ENCODE data around the gene PCDHGB6. TPM values are rescaled to one million over a fixed set of nuclear protein-coding genes. Genes with fewer than 3 reads are reported as not detected.

The PCDHGB6 gene
- total and polyA plus RNA-seq, 11 donors = 2.3 to 10.4 (median 6.2) TPM

- peaks cover 0 to 97% (median 18%) of the 10 kb centered on the region in 12 donors for H3K9me3 ChIP-seq
These were observed 33.9 kb downstream of the PCDHGB6 start for GRCh38 chr5:141441571-141442170.

More at GRCh38 chr5:141441571-141442170, 33.9 kb downstream of the PCDHGB6 start:
- Histone ChIP-seq H3K27me3 (no peaks in the 10 kb centered on the region), H3K36me3 (peaks cover 0 to 4% (median 0%) of the 10 kb centered on the region in 9 donors), H3K4me3 (no peak overlapping the region), H3K4me1 (peaks cover 0 to 12% (median 0%) of the 10 kb centered on the region in 12 donors), H3K27ac (no peak overlapping the region)
- peak in 3 of 5 donors; percentile 41 to 71 (median 68) for DNase-seq
- WGBS, 4 donors = 49 to 66% (median 54%) methylated on average over 41 to 50 of the region's 50 CpGs
- TF ChIP-seq POLR2A (IDR thresholded peaks at IDR 0.05) (no peak), CTCF (IDR thresholded peaks at IDR 0.05) (no peak)
- peak; percentile 53 to 93 (median 84) for ATAC-seq
- intact Hi-C loops (cut with DNase I) = no loop called here

Other genes with a start within 250 kb of the PCDHGB6 start
Only the 30 nearest of the 37 such genes appear.
- 1 to 10 TPM in 4 of 9 donors, under 1 TPM in 5; 0.35 to 1.4 (median 0.91) TPM for gene PCDHB10, start 215.7 kb upstream of the PCDHGB6 start, total RNA-seq
- under 1 TPM; 0.28 to 0.34 TPM for gene PCDHB10, start 215.7 kb upstream of the PCDHGB6 start, polyA plus RNA-seq
- gene PCDHB11, start 208.4 kb upstream of the PCDHGB6 start, total RNA-seq = 1 to 10 TPM in 7 of 9 donors, under 1 TPM in 2; 0.61 to 2.8 (median 1.4) TPM
- gene PCDHB11, start 208.4 kb upstream of the PCDHGB6 start, polyA plus RNA-seq = under 1 TPM; 0.23 to 0.28 TPM
- gene PCDHB12, start 199.3 kb upstream of the PCDHGB6 start, total RNA-seq = 1 to 10 TPM in 5 of 9 donors, under 1 TPM in 4; 0.37 to 2.4 (median 1.2) TPM
- under 1 TPM; 0.27 to 0.58 TPM for gene PCDHB12, start 199.3 kb upstream of the PCDHGB6 start, polyA plus RNA-seq
- 1 to 10 TPM; 2.5 to 5.9 (median 3.6) TPM for gene PCDHB13, start 194.1 kb upstream of the PCDHGB6 start, total RNA-seq
- 1 to 10 TPM in 1 of 2 donors, under 1 TPM in 1; 0.99 to 1.5 TPM for gene PCDHB13, start 194.1 kb upstream of the PCDHGB6 start, polyA plus RNA-seq
- gene PCDHB14, start 184.7 kb upstream of the PCDHGB6 start, total RNA-seq = 1 to 10 TPM; 2.6 to 6.1 (median 4.3) TPM
- gene PCDHB14, start 184.7 kb upstream of the PCDHGB6 start, polyA plus RNA-seq = 1 to 10 TPM in 1 of 2 donors, under 1 TPM in 1; 0.91 to 1.7 TPM
- 1 to 10 TPM; 3.7 to 7.5 (median 4.5) TPM for gene PCDHB15, start 162.6 kb upstream of the PCDHGB6 start, total RNA-seq
- gene PCDHB15, start 162.6 kb upstream of the PCDHGB6 start, polyA plus RNA-seq = 1 to 10 TPM; 1.6 to 2.8 TPM
- not detected for gene SLC25A2, start 104.0 kb upstream of the PCDHGB6 start, total RNA-seq
- gene SLC25A2, start 104.0 kb upstream of the PCDHGB6 start, polyA plus RNA-seq = not detected
- 100 to 1,000 TPM in 4 of 9 donors, 10 to 100 TPM in 5; 73.9 to 107 (median 99.9) TPM for gene TAF7, start 87.2 kb upstream of the PCDHGB6 start, total RNA-seq
- 100 to 1,000 TPM in 1 of 2 donors, 10 to 100 TPM in 1; 47.2 to 159 TPM for gene TAF7, start 87.2 kb upstream of the PCDHGB6 start, polyA plus RNA-seq
- gene PCDHGA1, start 77.5 kb upstream of the PCDHGB6 start, total RNA-seq = 1 to 10 TPM; 2.1 to 4.9 (median 3.5) TPM
- gene PCDHGA1, start 77.5 kb upstream of the PCDHGB6 start, polyA plus RNA-seq = 1 to 10 TPM; 1.3 to 1.4 TPM
- 10 to 100 TPM in 6 of 9 donors, 1 to 10 TPM in 3; 5.8 to 15.1 (median 10.7) TPM for gene PCDHGA2, start 69.3 kb upstream of the PCDHGB6 start, total RNA-seq
- 1 to 10 TPM; 2.7 to 3.6 TPM for gene PCDHGA2, start 69.3 kb upstream of the PCDHGB6 start, polyA plus RNA-seq
- gene PCDHGA3, start 64.2 kb upstream of the PCDHGB6 start, total RNA-seq = 10 to 100 TPM in 8 of 9 donors, 1 to 10 TPM in 1; 7.6 to 27.2 (median 14.7) TPM
- gene PCDHGA3, start 64.2 kb upstream of the PCDHGB6 start, polyA plus RNA-seq = 1 to 10 TPM; 3.5 to 5.9 TPM
- 10 to 100 TPM in 4 of 9 donors, 1 to 10 TPM in 5; 4.4 to 11.9 (median 8.6) TPM for gene PCDHGB1, start 57.9 kb upstream of the PCDHGB6 start, total RNA-seq
- 1 to 10 TPM in 1 of 2 donors, under 1 TPM in 1; 0.85 to 5.9 TPM for gene PCDHGB1, start 57.9 kb upstream of the PCDHGB6 start, polyA plus RNA-seq
- 10 to 100 TPM in 5 of 9 donors, 1 to 10 TPM in 4; 5.1 to 13.7 (median 11.0) TPM for gene PCDHGA4, start 53.0 kb upstream of the PCDHGB6 start, total RNA-seq
- gene PCDHGA4, start 53.0 kb upstream of the PCDHGB6 start, polyA plus RNA-seq = 1 to 10 TPM; 2.5 to 5.1 TPM
- gene PCDHGB2, start 48.0 kb upstream of the PCDHGB6 start, total RNA-seq = 10 to 100 TPM in 5 of 9 donors, 1 to 10 TPM in 4; 4.4 to 13.8 (median 10.4) TPM
- 1 to 10 TPM; 2.1 to 3.9 TPM for gene PCDHGB2, start 48.0 kb upstream of the PCDHGB6 start, polyA plus RNA-seq
- 1 to 10 TPM; 2.9 to 9.6 (median 7.2) TPM for gene PCDHGA5, start 43.9 kb upstream of the PCDHGB6 start, total RNA-seq
- 1 to 10 TPM; 1.5 to 4.4 TPM for gene PCDHGA5, start 43.9 kb upstream of the PCDHGB6 start, polyA plus RNA-seq
- 10 to 100 TPM in 4 of 9 donors, 1 to 10 TPM in 5; 4.0 to 14.9 (median 9.8) TPM for gene PCDHGB3, start 37.8 kb upstream of the PCDHGB6 start, total RNA-seq
- 1 to 10 TPM; 1.7 to 5.4 TPM for gene PCDHGB3, start 37.8 kb upstream of the PCDHGB6 start, polyA plus RNA-seq
- 10 to 100 TPM in 1 of 9 donors, 1 to 10 TPM in 8; 3.6 to 10.3 (median 7.7) TPM for gene PCDHGA6, start 34.1 kb upstream of the PCDHGB6 start, total RNA-seq
- gene PCDHGA6, start 34.1 kb upstream of the PCDHGB6 start, polyA plus RNA-seq = 1 to 10 TPM; 2.2 to 6.7 TPM
- gene PCDHGA7, start 25.3 kb upstream of the PCDHGB6 start, total RNA-seq = 10 to 100 TPM in 2 of 9 donors, 1 to 10 TPM in 7; 4.4 to 14.1 (median 7.6) TPM
- 1 to 10 TPM; 1.4 to 5.1 TPM for gene PCDHGA7, start 25.3 kb upstream of the PCDHGB6 start, polyA plus RNA-seq
- gene PCDHGB4, start 20.3 kb upstream of the PCDHGB6 start, total RNA-seq = 10 to 100 TPM in 2 of 9 donors, 1 to 10 TPM in 7; 4.5 to 11.9 (median 7.3) TPM
- gene PCDHGB4, start 20.3 kb upstream of the PCDHGB6 start, polyA plus RNA-seq = 1 to 10 TPM; 2.0 to 3.8 TPM
- 10 to 100 TPM in 3 of 9 donors, 1 to 10 TPM in 6; 4.7 to 14.6 (median 8.1) TPM for gene PCDHGA8, start 15.4 kb upstream of the PCDHGB6 start, total RNA-seq
- gene PCDHGA8, start 15.4 kb upstream of the PCDHGB6 start, polyA plus RNA-seq = 1 to 10 TPM in 1 of 2 donors, under 1 TPM in 1; 0.76 to 3.8 TPM
- gene PCDHGB5, start 10.1 kb upstream of the PCDHGB6 start, total RNA-seq = 10 to 100 TPM in 3 of 9 donors, 1 to 10 TPM in 6; 5.9 to 15.5 (median 9.9) TPM
- 1 to 10 TPM; 4.4 to 5.1 TPM for gene PCDHGB5, start 10.1 kb upstream of the PCDHGB6 start, polyA plus RNA-seq
- 1 to 10 TPM; 2.3 to 9.6 (median 5.3) TPM for gene PCDHGA9, start 5.2 kb upstream of the PCDHGB6 start, total RNA-seq
- gene PCDHGA9, start 5.2 kb upstream of the PCDHGB6 start, polyA plus RNA-seq = 1 to 10 TPM; 1.3 to 5.5 TPM
- 10 to 100 TPM in 1 of 9 donors, 1 to 10 TPM in 8; 3.3 to 11.3 (median 6.1) TPM for gene PCDHGA10, start 5.0 kb downstream of the PCDHGB6 start, total RNA-seq
- gene PCDHGA10, start 5.0 kb downstream of the PCDHGB6 start, polyA plus RNA-seq = 1 to 10 TPM; 1.1 to 3.1 TPM
- gene PCDHGB7, start 9.7 kb downstream of the PCDHGB6 start, total RNA-seq = 10 to 100 TPM in 5 of 9 donors, 1 to 10 TPM in 4; 5.1 to 15.0 (median 11.1) TPM
- 1 to 10 TPM; 3.3 to 4.8 TPM for gene PCDHGB7, start 9.7 kb downstream of the PCDHGB6 start, polyA plus RNA-seq
- 1 to 10 TPM; 2.8 to 9.0 (median 5.3) TPM for gene PCDHGA11, start 13.0 kb downstream of the PCDHGB6 start, total RNA-seq
- gene PCDHGA11, start 13.0 kb downstream of the PCDHGB6 start, polyA plus RNA-seq = 1 to 10 TPM; 1.8 to 5.0 TPM
- 10 to 100 TPM in 1 of 9 donors, 1 to 10 TPM in 8; 3.2 to 15.5 (median 7.3) TPM for gene PCDHGA12, start 22.5 kb downstream of the PCDHGB6 start, total RNA-seq
- 1 to 10 TPM; 3.2 to 5.0 TPM for gene PCDHGA12, start 22.5 kb downstream of the PCDHGB6 start, polyA plus RNA-seq
- 10 to 100 TPM; 12.3 to 32.5 (median 18.4) TPM for gene PCDHGC3, start 67.9 kb downstream of the PCDHGB6 start, total RNA-seq
- gene PCDHGC3, start 67.9 kb downstream of the PCDHGB6 start, polyA plus RNA-seq = 10 to 100 TPM; 23.3 to 34.8 TPM
- 10 to 100 TPM in 1 of 9 donors, 1 to 10 TPM in 8; 1.7 to 10.4 (median 2.9) TPM for gene PCDHGC4, start 77.0 kb downstream of the PCDHGB6 start, total RNA-seq
- 1 to 10 TPM in 1 of 2 donors, under 1 TPM in 1; 0.39 to 4.2 TPM for gene PCDHGC4, start 77.0 kb downstream of the PCDHGB6 start, polyA plus RNA-seq
- 1 to 10 TPM; 1.5 to 5.4 (median 3.0) TPM for gene PCDHGC5, start 81.1 kb downstream of the PCDHGB6 start, total RNA-seq
- 1 to 10 TPM in 1 of 2 donors, under 1 TPM in 1; 0.72 to 5.4 TPM for gene PCDHGC5, start 81.1 kb downstream of the PCDHGB6 start, polyA plus RNA-seq
- gene DIAPH1, start 211.0 kb downstream of the PCDHGB6 start, total RNA-seq = 100 to 1,000 TPM in 1 of 9 donors, 10 to 100 TPM in 8; 38.8 to 137 (median 61.5) TPM
- gene DIAPH1, start 211.0 kb downstream of the PCDHGB6 start, polyA plus RNA-seq = 10 to 100 TPM; 29.9 to 79.6 TPM

Data from heart left ventricle (tissue), 16 donors.